Thyroid gland (tissue), 4 donors: Measurements from ENCODE around the gene MAPK1.

ENCODE experiments used
- CTCF ChIP-seq, 6 experiments: fragments of 200-600 bp in 3 of 6; fragments of 450-650 bp in 3 of 6; sonication (generic) in 3 of 6; IDR thresholded peaks; one replicate each; pipeline ENCODE4 v1.5.1; 2016 to 2019; ENCODE audit warnings: antibody characterized with exemption in 6 of 6, mild to moderate bottlenecking in 2 of 6, inconsistent platforms in 1 of 6, moderate library complexity in 1 of 6
- POLR2A ChIP-seq, 2 donors: fragments of 450-650 bp; IDR thresholded peaks; one replicate each; pipeline ENCODE4 v1.6.1; 2017; ENCODE audit warnings: antibody characterized with exemption in 2 of 2, mild to moderate bottlenecking in 2 of 2, moderate library complexity in 1 of 2

GRCh38 chr22:21714786-21715185 lies 152.7 kb downstream of the MAPK1 start:
- no peak for TF ChIP-seq CTCF (IDR thresholded peaks at IDR 0.05)
- no peak for TF ChIP-seq POLR2A (IDR thresholded peaks at IDR 0.05)
